HepG2 (cell line): Measurements from ENCODE around the gene SPTB.

Experiments
- CEBPZ ChIP-seq: IDR thresholded peaks from 2 replicates; pipeline ENCODE4 v1.6.1; 2012; ENCODE audit warnings: low read length, improper control_type of control experiment
- CTCF ChIP-seq: sonication (generic); formaldehyde crosslinking; IDR thresholded peaks from 2 replicates; pipeline ENCODE4 v1.5.0; 2020; ENCODE audit warnings: mild to moderate bottlenecking, missing genetic modification reagents, moderate library complexity
- MAX ChIP-seq: IDR thresholded peaks from 2 replicates; pipeline ENCODE4 v1.6.1; 2012; ENCODE audit warnings: inconsistent platforms
- RAD21 ChIP-seq: fragments of 450-650 bp; formaldehyde crosslinking; IDR thresholded peaks from 2 replicates; pipeline ENCODE4 v1.5.0; 2020; ENCODE audit warnings: mild to moderate bottlenecking
- SUZ12 ChIP-seq: fragments of 150-350 bp; IDR thresholded peaks from 2 replicates; pipeline ENCODE4 v1.6.1; 2014; ENCODE audit warnings: low read depth, low read length
- UBTF ChIP-seq: sonication (generic); formaldehyde crosslinking; IDR thresholded peaks from 2 replicates; pipeline ENCODE4 v1.4.0; 2020; ENCODE audit warnings: mild to moderate bottlenecking, missing genetic modification reagents
- XBP1 ChIP-seq: sonication (generic); formaldehyde crosslinking; IDR thresholded peaks from 2 replicates; pipeline ENCODE4 v1.5.0; 2020; ENCODE audit warnings: missing genetic modification reagents
- ZNF879 ChIP-seq: sonication (generic); formaldehyde crosslinking; IDR thresholded peaks from 2 replicates; pipeline ENCODE4 v1.8.1; 2023; ENCODE audit warnings: missing genetic modification reagents

- TF ChIP-seq RAD21 (CRISPR knock-in tag) (no peak), XBP1 (CRISPR knock-in tag) (no peak), SUZ12 (no peak), CTCF (CRISPR knock-in tag) (no peak), MAX (no peak), UBTF (CRISPR knock-in tag) (no peak), ZNF879 (no peak), CEBPZ (no peak)
Measured at GRCh38 chr14:64775081-64775777, 104.5 kb downstream of the SPTB start.
